ENCODE results near the gene YPEL2.

- TF ChIP-seq CTCF (IDR thresholded peaks at IDR 0.05; ENCODE audit: poor library complexity) (no peak), EZH2 (IDR thresholded peaks at IDR 0.05; ENCODE audit: borderline replicate concordance) (no peak)
These were observed 92.4 kb downstream of the YPEL2 start for GRCh38 chr17:59423903-59424302.

Measured in hepatocyte (in vitro differentiated cells).